Ecto neural progenitor cell (in vitro differentiated cells): ENCODE results near the gene PLB1.
"Not testable (repeated sequence)": the region's sequence is repeated elsewhere in the genome, so short reads cannot be mapped to it uniquely, and the experiment has no call there.

Experiments
- DNase-seq: peaks from one replicate; pipeline ENCODE4 v3.0.0-alpha.2; 2018; ENCODE audit warnings: low spot score

Gene PLB1

DNA sequence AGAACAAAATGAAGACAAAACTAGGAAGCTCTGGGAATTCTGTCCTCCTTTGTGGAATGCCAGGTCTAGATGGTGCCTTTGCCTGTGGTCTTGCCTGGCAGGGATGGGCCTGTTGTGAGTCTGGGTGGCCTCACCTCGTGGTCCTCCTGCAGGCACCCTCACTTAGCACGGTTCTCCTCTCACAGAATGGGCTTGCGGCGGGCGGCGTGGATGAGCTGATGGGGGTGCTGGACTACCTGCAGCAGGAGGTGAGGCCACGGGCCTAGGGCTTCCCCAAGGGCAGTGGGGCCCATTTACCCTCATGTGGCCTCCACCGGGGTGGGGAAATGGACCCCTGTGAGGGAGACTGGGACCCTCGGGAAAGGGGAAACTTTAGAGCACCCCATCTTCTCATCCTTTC lies 42.3 kb downstream of the PLB1 start:
- no peak for DNase-seq

DNA sequence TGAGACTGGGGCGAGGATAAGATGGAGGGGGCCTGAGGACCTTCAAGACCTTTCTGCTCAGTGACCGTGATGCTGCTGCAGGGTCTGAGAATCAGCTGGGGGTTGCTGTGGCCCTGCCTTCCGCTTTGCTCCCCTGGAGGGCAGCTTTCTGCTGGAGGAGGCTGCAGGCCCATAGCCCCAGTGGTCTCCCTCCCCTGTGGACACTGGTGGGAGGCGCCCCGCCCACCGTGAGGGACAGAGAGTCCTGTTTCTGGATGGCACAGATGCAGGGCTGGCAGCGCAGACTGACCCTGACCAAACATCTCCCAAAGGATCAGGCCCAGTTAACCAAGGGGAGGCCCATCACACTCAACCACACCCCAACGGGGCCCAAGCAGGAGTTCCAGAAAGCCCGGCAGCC lies 42.8 kb downstream of the PLB1 start:
- DNase-seq = no peak

DNA sequence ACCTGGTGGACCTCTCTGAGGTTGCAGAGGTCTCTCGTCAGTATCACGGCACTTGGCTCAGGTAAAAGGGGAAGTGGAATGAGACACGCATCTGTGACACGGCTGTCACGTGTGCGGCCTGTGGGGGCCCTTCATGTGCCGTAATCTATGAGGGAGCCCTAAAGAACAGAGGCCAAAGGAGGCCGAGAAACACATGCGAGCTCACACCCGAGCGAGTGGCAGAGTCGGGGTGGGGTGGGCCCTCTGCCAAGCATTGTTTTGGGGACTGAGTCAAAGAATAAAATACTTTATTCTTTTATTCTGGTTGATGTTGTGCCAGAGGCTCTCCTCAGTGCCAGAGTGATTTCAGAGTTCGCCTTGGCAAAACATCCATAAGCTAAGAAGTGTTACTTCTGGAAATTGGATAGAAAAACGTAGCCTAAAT lies 43.3 kb downstream of the PLB1 start:
- no peak for DNase-seq

DNA sequence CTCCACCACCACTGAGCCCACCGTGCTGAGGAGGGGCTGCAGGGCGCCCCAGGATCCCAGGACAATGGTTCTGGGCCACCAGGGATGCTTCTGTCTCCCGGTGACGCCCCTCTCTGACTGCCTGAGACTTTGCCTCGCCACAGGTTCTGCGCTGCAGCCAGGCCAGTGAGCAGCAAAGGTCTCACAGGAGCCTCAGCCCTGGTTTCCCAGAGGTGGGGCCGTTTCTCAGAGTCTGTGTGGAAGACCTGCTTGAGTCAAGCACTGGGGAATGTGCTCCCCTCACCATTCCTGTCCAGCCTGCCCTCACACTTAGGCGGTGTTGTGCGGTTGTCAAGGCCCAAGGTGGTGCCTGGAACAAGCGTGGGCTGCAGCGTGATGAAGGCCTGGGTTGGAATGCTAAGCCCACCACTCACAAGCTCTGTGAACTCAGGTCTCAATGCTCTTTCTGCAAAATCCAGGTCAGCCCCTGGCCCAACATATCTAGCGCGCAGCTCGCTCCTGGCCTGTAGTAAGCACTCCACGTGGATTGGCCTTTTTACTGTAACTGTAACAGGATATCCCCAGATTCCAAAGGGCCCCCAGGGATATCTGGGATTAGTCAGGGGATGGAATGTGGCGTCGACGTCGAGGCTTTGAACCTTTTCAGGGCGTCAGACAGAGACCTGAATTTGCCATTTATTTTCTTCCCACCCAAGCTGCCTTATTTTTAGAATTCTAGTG lies 47.6 kb downstream of the PLB1 start:
- no peak for DNase-seq

DNA sequence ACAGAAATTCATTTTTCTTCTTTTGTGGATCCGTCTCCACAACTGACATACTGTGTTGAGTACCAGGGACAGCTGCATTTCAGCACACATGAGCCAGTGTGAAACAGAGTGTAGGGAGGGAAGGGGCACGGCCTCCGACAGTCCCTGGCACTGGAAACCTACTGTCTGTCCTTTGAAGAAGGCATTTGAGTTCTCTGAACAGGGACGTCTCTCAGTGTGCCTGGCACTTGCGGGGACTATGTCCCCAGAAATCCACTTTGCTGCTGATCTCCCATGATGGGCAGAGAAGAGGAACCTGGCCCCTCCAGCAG lies 48.1 kb downstream of the PLB1 start:
- no peak for DNase-seq

DNA sequence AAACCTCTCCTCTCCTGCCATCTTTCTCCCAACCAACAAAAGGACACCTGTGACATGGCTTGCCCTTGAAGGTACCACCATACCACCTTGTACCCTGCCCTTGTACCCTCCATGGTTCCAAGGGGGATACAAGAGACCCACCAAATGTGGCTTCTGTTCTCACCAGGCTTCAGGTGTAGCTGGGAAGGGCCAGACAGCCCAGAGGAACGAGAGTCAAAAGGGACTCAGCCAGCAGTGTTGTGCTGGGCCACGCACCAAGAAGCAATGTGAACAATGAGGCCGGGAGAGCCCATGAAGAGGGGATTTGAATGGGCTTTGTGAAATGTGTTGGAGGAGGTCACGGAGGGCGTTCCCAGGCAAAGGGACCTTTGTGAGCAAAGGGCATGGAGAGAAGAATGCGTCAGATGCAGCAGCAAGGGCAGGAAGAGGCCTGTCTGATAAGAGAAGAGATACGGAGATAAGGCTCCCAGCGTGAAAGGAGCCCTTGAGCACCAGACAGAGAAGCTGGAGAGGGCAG lies 48.6 kb downstream of the PLB1 start:
- DNase-seq = peak; percentile 81

DNA sequence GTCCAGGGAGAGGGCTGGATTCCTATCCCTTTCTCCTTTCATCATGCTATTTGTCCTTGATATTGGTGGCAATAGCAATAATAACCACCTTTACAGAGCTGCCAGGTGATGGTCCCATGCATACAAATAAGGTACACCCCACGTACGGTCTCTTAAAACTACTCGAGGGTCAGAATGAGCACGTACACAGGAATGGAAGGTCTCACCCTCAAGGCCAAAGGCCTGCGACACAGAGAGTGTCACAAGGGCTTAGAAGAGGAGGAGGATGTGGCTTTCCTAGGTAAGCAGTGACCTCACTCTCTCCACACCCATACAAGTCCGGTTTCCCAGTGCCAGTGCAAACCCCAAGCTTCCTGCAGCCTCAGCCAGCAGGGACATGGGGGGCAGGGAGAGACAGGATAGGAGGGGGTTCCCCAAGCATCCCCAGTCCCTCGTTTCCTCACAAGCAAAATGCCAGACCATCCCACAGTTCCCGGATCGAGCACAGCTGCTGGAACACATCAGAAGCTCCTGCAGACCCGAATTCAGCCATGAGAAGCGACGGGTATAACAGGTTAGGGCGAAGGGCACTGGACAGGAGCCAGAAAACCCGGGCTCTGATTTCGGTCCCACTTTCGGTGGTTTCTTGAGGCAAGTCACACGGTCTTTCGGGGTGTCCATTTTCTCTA lies 49.2 kb downstream of the PLB1 start:
- DNase-seq = no peak

DNA sequence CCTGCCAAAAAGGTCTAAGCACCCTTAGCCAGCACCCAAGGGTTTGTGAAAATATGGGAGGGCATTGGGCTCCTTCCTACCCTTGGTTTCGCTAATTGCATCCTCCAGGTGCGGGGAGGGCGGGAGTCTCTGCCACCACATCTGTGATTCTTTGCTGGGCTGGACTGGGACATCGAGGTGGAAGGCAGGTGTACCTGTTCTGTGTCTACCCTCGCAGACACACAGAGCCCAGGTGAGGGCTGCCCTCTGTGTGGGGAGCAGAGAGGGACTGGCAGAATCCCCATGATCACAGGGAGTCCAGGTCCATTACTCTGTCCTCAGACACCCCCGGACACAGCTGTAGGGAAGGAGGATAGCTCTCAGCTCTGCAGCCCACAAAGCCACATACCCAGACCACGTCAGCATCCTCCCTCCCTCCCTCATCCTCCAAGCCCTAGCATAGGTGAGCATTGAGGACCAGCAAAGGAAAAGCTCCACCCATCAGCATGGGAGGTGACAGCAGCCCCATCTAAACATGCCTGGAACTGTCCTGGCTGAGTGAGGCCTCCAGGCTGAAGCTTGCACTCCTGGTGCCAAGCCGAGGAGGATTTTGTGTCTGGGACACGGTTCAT lies 49.8 kb downstream of the PLB1 start:
- DNase-seq = no peak

DNA sequence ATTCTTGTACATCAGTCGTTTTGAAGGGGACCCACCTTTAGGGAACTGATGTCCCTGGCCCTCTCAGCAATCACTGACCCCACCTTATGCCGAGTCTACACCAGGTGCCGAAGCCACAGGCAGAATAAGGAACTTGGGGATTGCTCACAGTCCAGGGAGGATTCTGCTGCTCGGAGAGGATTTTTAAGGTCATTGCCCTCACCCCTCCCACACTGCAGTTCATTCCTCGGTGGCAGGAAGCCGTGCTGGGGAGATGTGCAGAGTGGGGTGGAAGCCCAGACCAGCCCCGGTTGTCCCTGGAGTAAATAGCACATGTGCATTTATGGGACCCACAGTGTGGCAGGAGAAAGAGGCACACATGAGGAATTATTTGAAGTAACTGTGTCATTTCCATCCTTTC lies 50.4 kb downstream of the PLB1 start:
- no peak for DNase-seq

DNA sequence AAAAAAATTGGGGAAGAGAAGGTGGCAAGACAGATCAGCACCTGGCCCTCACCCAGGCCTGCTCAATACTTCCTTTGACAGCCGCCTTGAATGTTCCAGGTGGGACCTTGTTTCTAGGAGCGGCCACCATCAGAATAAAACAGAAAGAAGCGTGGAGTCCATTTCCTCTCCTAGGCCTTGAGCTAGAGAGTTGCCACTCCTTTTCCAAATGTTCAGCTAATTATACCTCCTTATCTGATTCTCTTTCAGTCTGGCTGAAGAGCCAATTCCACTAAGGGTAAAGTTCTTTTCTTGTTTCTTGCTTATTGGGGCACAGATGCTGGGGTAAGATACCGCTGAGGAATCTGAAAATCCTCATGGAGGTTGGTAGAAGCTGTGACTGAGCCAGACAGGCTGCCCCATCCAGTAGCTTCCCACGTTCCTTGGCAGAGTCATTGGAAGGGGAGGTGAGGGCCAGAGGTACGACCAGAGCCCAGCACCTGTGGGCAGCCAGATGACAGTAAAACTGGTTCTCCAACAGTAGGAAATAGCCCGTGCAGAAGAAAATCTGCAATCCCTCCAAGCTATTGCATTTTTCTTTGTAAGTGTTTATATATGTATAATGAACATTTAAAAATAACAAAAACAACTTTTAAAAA lies 51.5 kb downstream of the PLB1 start:
- no peak for DNase-seq

DNA sequence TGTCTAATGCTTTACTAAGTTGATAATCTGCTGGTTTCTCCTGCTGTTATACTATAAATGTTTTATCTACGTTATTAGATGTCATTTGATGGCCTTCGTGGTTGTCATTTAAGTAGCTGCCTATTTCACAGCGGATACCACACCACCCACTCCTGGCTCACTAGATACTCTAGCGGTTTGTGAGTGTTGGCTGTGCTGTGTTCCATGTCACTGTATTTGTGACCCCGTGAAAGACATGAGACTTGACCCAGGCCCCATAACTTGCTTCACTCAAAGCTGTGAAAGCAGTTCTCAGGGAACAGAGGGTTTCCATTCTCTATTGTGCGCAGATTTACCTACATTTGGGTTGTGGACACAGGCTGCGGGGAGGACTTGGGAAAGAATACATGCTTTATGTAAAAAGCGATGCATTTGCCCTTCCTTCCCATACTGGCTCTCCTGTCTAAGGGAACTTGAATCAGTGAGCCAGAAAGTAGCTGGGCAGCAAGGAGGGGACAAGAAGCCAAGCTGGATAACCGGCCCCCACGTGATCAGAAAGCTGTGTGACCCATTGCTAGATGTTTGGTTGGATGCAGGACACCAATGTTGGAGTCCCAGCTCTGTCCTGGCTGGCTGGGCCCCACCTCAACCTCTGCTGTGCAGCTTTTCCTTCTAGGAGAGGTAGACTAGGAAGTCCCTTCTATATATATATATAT lies 52.2 kb downstream of the PLB1 start:
- no peak for DNase-seq

DNA sequence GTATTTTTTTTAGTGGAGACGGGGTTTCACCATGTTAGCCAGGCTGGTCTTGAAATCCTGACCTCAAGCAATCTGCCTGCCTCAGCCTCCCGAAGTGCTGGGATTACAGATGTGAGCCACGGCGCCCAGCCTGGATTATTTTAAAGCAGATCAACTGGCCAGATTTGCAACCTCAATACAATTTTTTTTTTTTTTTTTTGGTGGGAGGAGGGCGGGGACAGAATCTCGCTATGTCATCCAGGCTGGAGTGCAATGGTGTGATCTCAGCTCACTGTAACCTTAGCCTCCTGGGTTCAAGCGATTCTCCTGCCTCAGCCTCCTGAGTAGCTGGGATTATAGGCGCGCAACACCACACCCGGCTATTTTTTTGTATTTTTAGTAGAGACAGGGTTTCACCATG lies 54.5 kb downstream of the PLB1 start:
- not testable (repeated sequence) for DNase-seq

DNA sequence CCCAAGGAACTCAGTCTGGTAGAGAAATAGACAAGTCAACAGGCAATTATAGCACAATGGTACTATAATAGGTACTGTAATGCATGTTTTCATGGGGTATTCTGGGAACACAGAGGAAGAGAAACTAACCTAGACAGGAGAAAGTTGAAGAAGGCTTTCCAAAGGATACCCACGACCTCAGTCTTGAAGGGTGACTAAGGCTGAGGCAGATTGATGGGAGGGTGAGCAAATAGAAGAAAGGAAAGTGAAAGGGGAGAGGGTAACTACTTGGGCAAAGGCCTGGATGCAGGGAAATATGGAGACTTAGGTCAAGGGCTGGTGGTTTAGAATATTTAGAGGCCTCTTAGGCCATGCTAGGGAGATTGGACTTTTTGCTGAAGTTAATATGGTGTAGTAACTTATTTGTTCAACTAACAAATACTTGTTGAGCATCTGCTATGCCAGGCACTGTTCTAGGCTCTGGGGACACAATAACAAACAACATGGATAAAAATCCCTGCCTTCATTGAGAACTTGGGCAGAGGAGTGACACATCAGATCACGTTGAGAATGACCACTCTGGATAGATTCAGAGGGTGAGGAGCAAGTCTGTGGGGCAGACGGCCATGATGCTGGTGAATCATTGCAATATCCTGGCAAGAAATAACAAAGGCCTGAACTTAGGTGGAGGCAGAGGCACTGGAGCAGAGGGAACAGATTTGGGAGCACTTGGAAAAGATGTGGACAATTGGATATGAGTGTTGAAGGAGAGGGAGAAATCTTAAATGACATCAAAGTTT lies 56.4 kb downstream of the PLB1 start:
- DNase-seq = no peak

DNA sequence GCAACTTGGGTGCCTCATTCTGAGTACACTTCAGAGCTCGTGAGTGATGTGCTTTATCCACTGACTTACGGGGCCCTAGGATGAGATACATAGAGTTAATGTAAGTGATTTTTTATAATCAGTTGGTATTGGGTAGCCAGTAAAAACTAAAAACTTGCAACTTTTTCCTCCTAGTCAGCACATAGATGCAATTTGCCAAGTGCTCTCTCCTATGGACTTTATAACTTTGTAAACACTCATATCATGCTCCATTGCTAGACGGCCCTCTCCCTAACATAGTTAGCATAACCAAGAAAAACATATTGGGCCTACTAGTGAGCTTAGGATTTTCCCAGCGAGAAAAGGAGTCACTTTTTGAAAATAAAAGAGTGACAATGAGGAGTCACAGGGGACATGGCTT lies 60.4 kb downstream of the PLB1 start:
- DNase-seq = no peak

DNA sequence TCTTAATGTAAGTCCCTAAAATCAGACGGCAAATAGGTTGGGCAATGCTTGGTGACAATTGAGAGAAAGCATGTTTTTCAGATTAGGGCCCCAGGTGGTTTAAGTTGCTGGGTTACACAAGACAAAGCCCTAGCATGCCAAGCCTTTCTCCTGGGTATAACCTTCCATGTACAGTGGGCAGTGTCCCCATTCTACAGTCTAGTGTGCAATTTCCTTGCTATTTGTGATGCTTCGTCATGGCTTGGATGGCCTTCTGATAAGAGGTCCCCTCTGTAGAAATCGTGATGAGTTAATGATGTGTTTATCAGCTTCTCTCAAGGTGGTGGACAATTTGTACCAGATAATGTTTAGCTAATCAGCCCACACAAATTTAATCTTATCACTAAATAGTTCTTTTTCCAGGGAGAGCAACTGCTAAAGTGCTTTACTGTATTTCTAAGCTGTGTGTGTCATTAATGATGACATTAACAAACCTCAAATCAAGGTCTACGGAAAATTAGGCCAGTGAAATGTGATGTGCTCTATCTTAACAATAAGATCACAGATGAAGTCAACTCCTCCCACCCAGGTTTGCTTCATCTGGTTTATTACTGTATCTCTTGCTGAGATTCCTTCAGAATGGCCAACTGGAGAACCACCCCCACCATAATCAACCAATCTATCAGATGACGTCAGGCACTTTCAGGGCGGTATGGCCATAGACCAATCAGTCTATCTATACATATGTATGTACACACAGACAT lies 61.7 kb downstream of the PLB1 start:
- no peak for DNase-seq

DNA sequence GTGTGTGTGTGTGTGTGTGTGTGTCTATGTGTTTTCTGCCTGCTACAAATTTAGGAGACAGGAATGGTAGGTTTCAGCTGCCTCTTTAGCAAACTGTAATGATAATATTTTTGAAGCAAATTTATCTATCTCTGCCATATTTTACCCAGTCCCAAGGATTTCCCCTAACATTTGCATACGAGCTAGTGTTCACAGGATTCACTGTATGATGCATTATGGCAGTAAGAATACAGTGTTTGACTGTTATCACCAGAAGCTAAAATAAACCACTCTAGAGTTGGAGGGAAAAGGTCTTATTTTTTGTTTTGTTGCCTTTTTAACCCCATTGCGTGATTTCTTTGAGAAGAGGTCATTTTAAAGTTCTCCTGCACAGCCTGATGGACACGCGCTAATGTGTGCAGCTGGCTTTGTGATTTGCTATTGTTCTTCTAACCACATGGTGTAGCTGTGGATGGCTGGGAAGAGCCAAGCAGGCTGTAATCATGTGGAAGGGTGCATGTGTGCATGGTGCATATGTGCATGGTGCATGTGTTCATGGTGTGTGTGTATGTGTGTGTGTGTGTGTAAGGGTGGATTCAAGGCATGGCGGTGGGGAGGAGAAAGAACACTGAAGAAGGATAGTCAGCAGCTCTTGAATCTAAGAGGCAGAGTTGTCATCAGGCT lies 62.4 kb downstream of the PLB1 start:
- DNase-seq = no peak

DNA sequence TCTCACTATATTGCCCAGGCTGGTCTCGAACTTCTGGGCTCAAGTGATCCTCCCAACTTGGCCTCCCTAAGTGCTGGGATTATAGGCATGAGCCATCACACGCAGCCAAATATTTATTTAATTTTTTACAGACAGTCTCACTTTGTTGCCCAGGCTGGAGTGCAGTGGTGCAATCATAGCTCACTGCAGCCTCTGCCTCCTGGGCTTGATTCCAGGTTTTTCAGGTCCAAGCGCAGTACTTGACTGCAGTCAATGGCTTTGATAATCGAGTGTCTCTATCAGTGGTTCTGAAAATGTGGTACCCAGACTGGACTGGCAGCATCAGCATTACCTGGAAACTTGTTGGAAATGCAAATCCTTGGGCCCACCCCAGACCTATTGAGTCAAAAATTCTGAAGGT lies 63.1 kb downstream of the PLB1 start:
- DNase-seq = no peak

DNA sequence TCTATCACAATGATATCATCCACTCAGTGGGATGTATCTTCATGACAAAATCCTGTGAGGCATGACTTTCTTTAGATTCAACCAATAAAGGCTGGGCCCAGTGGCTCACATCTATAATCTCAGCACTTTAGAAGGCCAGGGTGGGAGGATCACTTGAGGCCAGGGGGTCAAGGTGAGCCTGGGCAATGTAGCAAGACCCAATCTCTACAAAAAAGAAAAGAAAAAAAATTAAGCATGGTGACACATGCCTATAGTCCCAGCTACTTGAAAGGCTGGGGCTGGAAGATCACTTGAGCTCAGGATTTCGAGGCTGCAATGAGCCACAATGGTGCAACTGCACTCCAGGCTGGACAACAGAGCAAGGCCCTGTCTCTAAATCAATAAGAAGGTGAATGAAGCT lies 68.0 kb downstream of the PLB1 start:
- DNase-seq = no peak

DNA sequence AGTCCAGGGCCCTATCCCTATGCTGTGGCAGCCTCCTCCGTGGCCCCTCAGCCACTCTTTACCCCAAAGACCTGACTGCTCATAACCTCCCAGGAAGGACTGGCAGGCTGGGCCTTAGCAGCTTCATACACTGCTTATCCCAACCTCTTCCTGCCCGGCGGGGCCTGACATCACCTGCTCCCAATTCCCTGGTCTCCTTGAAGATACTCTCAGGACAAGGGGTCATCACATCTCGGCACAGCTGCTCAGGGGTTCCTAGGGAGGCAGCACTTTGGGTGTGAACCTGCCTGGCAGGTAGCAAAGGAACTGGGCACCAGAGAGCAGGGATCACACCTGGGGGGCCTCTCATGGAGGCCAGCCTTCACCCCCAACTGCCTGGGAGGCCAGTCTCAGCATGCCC lies 68.5 kb downstream of the PLB1 start:
- no peak for DNase-seq

DNA sequence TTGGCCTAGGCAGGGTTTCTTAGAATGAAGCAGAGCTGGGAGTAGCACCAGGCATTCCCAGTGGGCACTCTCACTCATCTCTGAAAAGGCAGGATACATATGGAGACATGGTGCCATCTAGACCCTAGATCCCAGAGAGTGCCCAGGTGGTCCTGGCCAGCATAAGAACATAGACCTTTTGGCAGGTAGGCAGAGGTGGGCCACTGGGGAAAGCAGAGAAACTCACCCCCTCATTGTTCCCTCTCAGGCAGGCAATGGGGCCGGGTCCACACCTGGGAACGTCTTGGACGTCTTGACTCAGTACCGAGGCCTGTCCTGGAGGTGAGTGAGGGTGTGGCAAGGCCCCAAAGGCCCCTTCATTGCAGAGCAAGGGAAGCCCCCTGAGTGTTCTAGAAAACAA lies 69.2 kb downstream of the PLB1 start:
- no peak for DNase-seq
